Endodermal cell (in vitro differentiated cells): ENCODE results near the gene STAC. TPM values are rescaled to one million over a fixed set of nuclear protein-coding genes. Genes with fewer than 3 reads are reported as not detected.

Source experiments
- DNase-seq: peaks from one replicate; pipeline ENCODE4 v3.0.0-alpha.2; 2017
- H3K27ac ChIP-seq: 2 replicates; pipeline ENCODE4 v1.5.1; 2013; ENCODE audit warnings: mild to moderate bottlenecking, low read depth, low read length, moderate library complexity
- H3K27me3 ChIP-seq: 2 replicates; pipeline ENCODE4 v1.6.1; 2013; ENCODE audit warnings: mild to moderate bottlenecking, low read length, moderate library complexity; ENCODE audit not compliant: insufficient read depth, control insufficient read depth, poor library complexity, severe bottlenecking
- H3K36me3 ChIP-seq: 2 replicates; pipeline ENCODE4 v1.7.0; 2013; ENCODE audit warnings: mild to moderate bottlenecking, low read length, moderate library complexity; ENCODE audit not compliant: control insufficient read depth, insufficient read depth
- H3K4me1 ChIP-seq: one replicate; pipeline ENCODE4 v1.7.0; 2013; ENCODE audit warnings: low read length; ENCODE audit not compliant: control insufficient read depth, insufficient read depth
- H3K4me3 ChIP-seq: 2 replicates; pipeline ENCODE4 v1.5.1; 2013; ENCODE audit warnings: mild to moderate bottlenecking, low read length, moderate library complexity
- H3K9ac ChIP-seq: 2 replicates; pipeline ENCODE4 v1.6.1; 2013; ENCODE audit warnings: mild to moderate bottlenecking, low read length, moderate library complexity; ENCODE audit not compliant: poor library complexity, severe bottlenecking; ENCODE audit errors: extremely low read depth
- H3K9me3 ChIP-seq: 2 replicates; pipeline ENCODE4 v1.6.1; 2013; ENCODE audit warnings: mild to moderate bottlenecking, low read length, moderate library complexity; ENCODE audit not compliant: control insufficient read depth
- H3K27ac Mint-ChIP-seq: 2 replicates; pipeline ENCODE4 v1.8.0; 2020; ENCODE audit warnings: mixed read lengths
- H3K27me3 Mint-ChIP-seq: 2 replicates; pipeline ENCODE4 v1.8.0; 2021; ENCODE audit warnings: mild to moderate bottlenecking, mixed read lengths; ENCODE audit not compliant: insufficient read depth
- H3K36me3 Mint-ChIP-seq: 2 replicates; pipeline ENCODE4 v1.8.0; 2020; ENCODE audit warnings: low read depth, mixed read lengths
- H3K4me1 Mint-ChIP-seq: 2 replicates; pipeline ENCODE4 v1.8.0; 2020; ENCODE audit warnings: mixed read lengths
- H3K4me3 Mint-ChIP-seq: 2 replicates; pipeline ENCODE4 v1.8.0; 2020; ENCODE audit warnings: mild to moderate bottlenecking, moderate library complexity, mixed read lengths
- H3K9me3 Mint-ChIP-seq: 2 replicates; pipeline ENCODE4 v1.8.0; 2020; ENCODE audit warnings: mild to moderate bottlenecking, mixed read lengths
- CTCF ChIP-seq: fragments of 200-600 bp; sonication (generic); conservative IDR thresholded peaks from 2 replicates; pipeline ENCODE4 v1.5.0; 2021; ENCODE audit warnings: antibody characterized with exemption, mild to moderate bottlenecking
- WGBS, 2 experiments: methylation state at CpG; one replicate each; pipeline versions ENCODE4 v1.1.5 to v1.1.7; 2013; ENCODE audit warnings: missing lambda C conversion rate in 2 of 2, mixed read lengths in 1 of 2; ENCODE audit not compliant: insufficient coverage in 1 of 2, insufficient read length in 1 of 2; 5-methylcytosine and 5-hydroxymethylcytosine counted together
- total RNA-seq, 2 donors: library from RNA; stranded (reverse); fragmentation: NEBNext Ultra II Directional in 1 of 2; extraction: Animal tissue kit (Norgen Biotek cat#: 25700) in 1 of 2; gene quantifications; 2 replicates in 1 of 2; 3 replicates in 1 of 2; pipeline ENCODE4 v1.2.1, GENCODE V29; 2021

Gene STAC
- total RNA-seq, 2 donors from 2014 or later: 0.80 to 1.2 TPM

DNA sequence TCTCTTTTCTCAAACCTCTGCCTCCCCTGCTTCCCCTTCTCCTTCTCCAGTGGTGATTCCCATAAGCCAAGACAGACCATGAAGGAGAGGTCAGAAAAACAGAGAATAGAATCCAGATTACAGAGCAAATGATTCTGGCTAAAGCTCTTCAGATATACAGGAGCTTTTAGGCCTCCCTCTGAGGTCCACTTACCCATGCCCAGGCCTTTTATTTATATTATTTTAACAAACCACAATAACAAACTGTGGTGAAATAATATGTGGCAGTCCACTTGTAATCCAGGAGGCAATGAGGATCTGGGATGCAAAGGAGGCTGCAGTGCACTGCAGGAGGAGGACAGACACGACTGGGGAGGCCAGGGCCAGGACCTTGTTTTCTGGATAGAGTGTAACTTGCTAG is 104.1 kb downstream of the STAC start:
- no peaks in the 10 kb centered on the region for H3K4me1 Mint-ChIP-seq
- no peaks in the 10 kb centered on the region for H3K4me1 ChIP-seq
- no peaks in the 10 kb centered on the region for H3K9me3 Mint-ChIP-seq
- H3K4me3 ChIP-seq: no peak overlapping the region
- H3K9ac ChIP-seq: no peak overlapping the region
- no peak for DNase-seq
- no peaks in the 10 kb centered on the region for H3K9me3 ChIP-seq
- no peak overlapping the region for H3K4me3 Mint-ChIP-seq
- no peaks in the 10 kb centered on the region for H3K36me3 ChIP-seq
- no peaks in the 10 kb centered on the region for H3K27me3 ChIP-seq
- no peak overlapping the region for H3K27ac Mint-ChIP-seq
- no peaks in the 10 kb centered on the region for H3K36me3 Mint-ChIP-seq
- TF ChIP-seq CTCF: no peak
- WGBS, 2 experiments: 89% methylated on average over 1 of the region's 1 CpG; no CpG with 5 or more reads in 1 of the 2 experiments
- H3K27ac ChIP-seq: no peak overlapping the region
- no peaks in the 10 kb centered on the region for H3K27me3 Mint-ChIP-seq

DNA sequence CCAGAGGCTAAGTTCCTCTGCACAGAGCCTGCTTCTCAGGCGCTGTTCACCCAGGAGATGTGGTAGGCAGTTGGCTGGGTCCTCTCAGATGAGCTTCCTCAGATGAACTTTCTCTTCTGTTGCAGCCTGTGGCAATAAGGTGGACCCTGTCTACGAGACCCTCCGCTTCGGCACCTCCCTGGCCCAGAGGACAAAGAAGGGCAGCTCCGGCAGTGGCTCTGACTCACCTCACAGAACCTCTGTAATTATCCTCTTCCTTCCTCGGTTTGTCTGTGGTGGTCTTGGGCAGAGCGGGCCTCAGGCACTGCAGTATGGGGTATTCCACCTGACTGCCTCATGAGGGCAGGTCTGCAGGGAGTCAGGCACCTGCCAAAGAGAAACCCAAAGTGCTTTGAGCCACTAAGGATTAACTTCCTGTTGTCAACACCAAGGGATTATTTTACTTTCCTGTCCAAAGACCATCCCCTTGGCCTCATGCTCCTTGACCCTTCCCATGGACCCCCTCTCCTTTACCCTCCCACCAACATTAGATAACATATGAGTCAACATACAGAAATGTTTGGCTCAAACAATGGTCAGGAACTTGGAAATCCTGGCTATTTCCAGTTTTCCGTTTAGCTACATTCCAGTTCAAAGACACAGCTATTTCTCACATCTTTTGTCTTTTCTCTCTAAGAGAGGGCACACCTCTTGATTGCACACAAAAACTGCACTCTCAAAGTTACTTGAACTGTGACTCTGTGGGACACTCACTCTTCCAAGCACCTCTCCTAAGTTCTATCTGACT is 105.9 kb downstream of the STAC start:
- no peak for DNase-seq
- Mint-ChIP-seq H3K27ac (no peak overlapping the region), H3K9me3 (no peaks in the 10 kb centered on the region), H3K4me1 (no peaks in the 10 kb centered on the region), H3K4me3 (no peak overlapping the region), H3K36me3 (no peaks in the 10 kb centered on the region), H3K27me3 (no peaks in the 10 kb centered on the region)
- Histone ChIP-seq H3K36me3 (no peaks in the 10 kb centered on the region), H3K9me3 (no peaks in the 10 kb centered on the region), H3K27ac (no peak overlapping the region), H3K4me1 (no peaks in the 10 kb centered on the region), H3K27me3 (no peaks in the 10 kb centered on the region), H3K4me3 (no peak overlapping the region), H3K9ac (no peak overlapping the region)
- WGBS, 2 experiments: 95 to 96% methylated on average over 5 to 8 of the region's 8 CpGs
- TF ChIP-seq CTCF: no peak

DNA sequence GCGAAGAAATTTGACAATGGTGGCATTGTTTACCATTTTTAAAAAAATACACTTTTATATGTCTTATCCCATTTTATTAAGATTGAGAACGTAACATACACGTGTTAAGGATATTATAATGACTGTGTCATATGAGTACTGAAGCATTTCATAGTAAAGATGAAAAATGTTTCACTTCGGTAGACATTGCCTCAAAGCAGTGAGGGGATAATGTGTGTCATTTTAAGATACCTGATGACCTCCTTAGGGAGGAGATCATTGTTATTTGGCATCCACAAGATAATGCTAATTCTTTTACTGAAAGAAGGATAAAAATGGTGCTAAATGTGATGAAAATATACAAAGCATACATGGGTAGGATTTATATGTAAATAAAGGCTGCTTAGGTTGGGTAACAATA is 107.3 kb downstream of the STAC start:
- H3K36me3 ChIP-seq: no peaks in the 10 kb centered on the region
- H3K4me1 Mint-ChIP-seq: no peaks in the 10 kb centered on the region
- no peaks in the 10 kb centered on the region for H3K9me3 ChIP-seq
- no peak for TF ChIP-seq CTCF
- H3K4me3 ChIP-seq: no peak overlapping the region
- no peak overlapping the region for H3K4me3 Mint-ChIP-seq
- no peaks in the 10 kb centered on the region for H3K36me3 Mint-ChIP-seq
- H3K27me3 ChIP-seq: no peaks in the 10 kb centered on the region
- H3K27ac ChIP-seq: no peak overlapping the region
- H3K9me3 Mint-ChIP-seq: no peaks in the 10 kb centered on the region
- no peak overlapping the region for H3K27ac Mint-ChIP-seq
- H3K4me1 ChIP-seq: no peaks in the 10 kb centered on the region
- no peak for DNase-seq
- 93% methylated on average over 4 of the region's 4 CpGs for WGBS, 2 experiments
- no peak overlapping the region for H3K9ac ChIP-seq
- no peaks in the 10 kb centered on the region for H3K27me3 Mint-ChIP-seq
